ENCODE data around the gene UBE2QL1. TPM values are rescaled to one million over a fixed set of nuclear protein-coding genes. Genes with fewer than 3 reads are reported as not detected.

The UBE2QL1 gene
- total and polyA plus RNA-seq, 5 donors = 5.5 to 16.7 (median 13.5) TPM

DNA sequence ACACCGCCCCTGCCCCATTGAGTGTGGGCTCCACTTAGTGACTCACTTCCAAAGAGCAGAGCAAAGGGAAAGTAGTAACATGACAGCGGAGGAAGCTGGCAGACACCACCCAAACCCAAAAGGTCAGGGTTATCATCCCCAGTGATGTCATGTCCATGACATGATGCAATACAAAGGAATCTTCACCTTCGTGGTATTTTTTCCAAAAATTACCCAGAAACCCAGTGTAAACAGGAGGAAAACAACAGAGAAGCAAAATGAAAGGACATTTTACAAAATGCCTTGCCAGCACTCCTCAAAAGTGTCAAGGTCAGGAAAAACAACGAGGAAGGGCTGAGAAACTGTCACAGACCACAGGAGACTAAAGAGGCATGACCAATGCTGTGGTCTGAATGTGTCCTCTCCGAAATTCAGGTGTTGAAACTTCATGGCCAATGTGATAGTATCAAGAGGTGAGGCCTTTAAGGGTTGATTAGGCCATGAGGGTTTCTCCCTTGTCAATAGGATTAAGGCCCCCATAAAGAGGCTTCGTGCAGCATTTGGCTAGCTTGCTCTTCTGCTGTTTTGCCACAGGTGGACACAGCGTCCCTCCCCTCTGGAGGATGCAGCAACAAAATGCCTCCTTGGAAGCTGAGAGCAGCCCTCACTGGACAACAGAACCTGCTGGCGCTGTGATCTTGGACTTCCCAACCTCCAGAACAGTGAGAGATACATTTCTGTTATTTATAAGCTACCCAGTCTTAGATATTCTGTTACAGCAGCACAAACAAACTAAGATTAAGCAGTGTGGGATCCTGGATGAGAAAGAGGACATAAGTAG lies 39.8 kb upstream of the UBE2QL1 start:
- Histone ChIP-seq H3K27me3 (ENCODE audit: control insufficient read depth, insufficient read depth) (no peaks in the 10 kb centered on the region), H3K4me1 (ENCODE audit: control insufficient read depth, insufficient read depth, low read length) (no peaks in the 10 kb centered on the region), H3K27ac (ENCODE audit: low read length) (no peak overlapping the region), H3K4me3 (ENCODE audit: low read length) (no peak overlapping the region), H3K9me3 (ENCODE audit: control insufficient read depth, low read length) (peaks cover 3% of the 10 kb centered on the region)
- intact Hi-C loops (cut with DNase I) = no loop called here
- DNase-seq (no peak), ATAC-seq (no peak)
- WGBS = 72% methylated on average over 8 of the region's 8 CpGs

DNA sequence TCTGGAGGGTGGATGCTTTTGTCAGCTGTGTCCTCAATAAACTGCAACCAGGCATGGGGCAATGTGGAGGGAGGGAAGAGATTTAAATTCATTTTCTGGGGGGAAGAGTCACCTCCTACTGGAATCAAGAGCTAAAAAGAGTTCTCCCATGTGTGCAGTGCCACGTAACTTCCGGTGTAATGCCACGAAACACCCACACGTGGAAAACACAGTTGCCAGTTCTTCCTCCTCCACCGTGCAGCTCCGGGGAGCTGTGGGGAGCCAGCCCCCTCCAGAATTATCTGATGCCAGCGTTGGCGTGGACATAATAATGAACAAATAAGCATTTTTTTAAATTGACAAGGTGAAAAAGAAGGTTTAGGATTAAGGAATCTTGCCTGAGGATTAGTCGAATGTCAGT lies 38.2 kb upstream of the UBE2QL1 start:
- H3K9me3 ChIP-seq (ENCODE audit: control insufficient read depth, low read length) = peaks cover 3% of the 10 kb centered on the region
- H3K27me3 ChIP-seq (ENCODE audit: control insufficient read depth, insufficient read depth) = no peaks in the 10 kb centered on the region
- no peak for ATAC-seq
- no peak overlapping the region for H3K27ac ChIP-seq (ENCODE audit: low read length)
- WGBS = 83% methylated on average over 9 of the region's 9 CpGs
- H3K4me3 ChIP-seq (ENCODE audit: low read length) = no peak overlapping the region
- intact Hi-C loops (cut with DNase I) = no loop called here
- no peaks in the 10 kb centered on the region for H3K4me1 ChIP-seq (ENCODE audit: control insufficient read depth, insufficient read depth, low read length)
- DNase-seq = no peak

- no peak overlapping the region for H3K4me3 ChIP-seq (ENCODE audit: low read length)
- WGBS = 88% methylated on average over 15 of the region's 15 CpGs
- no peaks in the 10 kb centered on the region for H3K4me1 ChIP-seq (ENCODE audit: control insufficient read depth, insufficient read depth, low read length)
- DNase-seq (no peak), ATAC-seq (no peak)
- intact Hi-C loops (cut with DNase I) = no loop called here
- peaks cover 3% of the 10 kb centered on the region for H3K9me3 ChIP-seq (ENCODE audit: control insufficient read depth, low read length)
- H3K27me3 ChIP-seq (ENCODE audit: control insufficient read depth, insufficient read depth) = no peaks in the 10 kb centered on the region
- H3K27ac ChIP-seq (ENCODE audit: low read length) = no peak overlapping the region
Observed at GRCh38 chr5:6411141-6411540, 37.5 kb upstream of the UBE2QL1 start.

DNA sequence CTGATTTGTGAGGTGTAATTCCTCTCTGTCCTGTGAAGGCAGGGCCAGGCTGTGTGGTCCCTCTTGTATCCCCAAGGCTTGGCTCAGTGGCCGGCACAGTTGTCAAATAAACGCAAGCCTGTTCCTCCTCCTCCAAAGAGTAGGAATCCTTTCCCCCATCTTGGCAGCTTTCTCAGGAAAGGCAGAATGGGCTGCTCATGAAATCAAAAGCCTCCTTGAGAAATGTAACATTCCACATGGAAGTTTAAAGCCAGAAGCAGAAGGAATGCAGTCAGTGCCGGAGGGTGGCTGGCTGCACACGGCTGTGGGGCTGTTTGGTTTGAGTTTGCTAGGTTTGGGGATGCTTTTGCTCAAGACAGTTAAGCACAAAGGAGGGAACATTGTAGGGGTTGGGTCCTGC lies 35.8 kb upstream of the UBE2QL1 start:
- DNase-seq (no peak), ATAC-seq (no peak)
- no peak overlapping the region for H3K4me3 ChIP-seq (ENCODE audit: low read length)
- intact Hi-C loops (cut with DNase I) = no loop called here
- WGBS = 53% methylated on average over 4 of the region's 4 CpGs
- H3K9me3 ChIP-seq (ENCODE audit: control insufficient read depth, low read length) = peaks cover 2% of the 10 kb centered on the region
- no peak overlapping the region for H3K27ac ChIP-seq (ENCODE audit: low read length)
- no peaks in the 10 kb centered on the region for H3K4me1 ChIP-seq (ENCODE audit: control insufficient read depth, insufficient read depth, low read length)
- H3K27me3 ChIP-seq (ENCODE audit: control insufficient read depth, insufficient read depth) = no peaks in the 10 kb centered on the region

DNA sequence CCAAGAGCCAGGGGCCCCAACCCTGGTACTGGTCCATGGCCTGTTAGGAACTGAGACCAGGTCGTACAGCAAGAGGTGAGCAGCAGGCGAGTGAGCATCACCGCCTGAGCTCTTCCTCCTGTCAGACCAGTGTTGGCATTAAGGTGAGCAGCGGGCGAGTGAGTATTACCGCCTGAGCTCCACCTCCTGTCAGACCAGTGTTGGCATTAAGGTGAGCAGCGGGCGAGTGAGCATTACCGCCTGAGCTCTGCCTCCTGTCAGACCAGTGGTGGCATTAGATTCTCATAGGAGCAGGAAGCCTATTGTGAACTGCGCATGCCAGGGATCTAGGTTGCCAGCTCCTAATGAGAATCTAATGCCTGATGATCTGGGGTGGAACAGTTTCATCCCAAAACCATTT lies 31.0 kb upstream of the UBE2QL1 start:
- DNase-seq (no peak), ATAC-seq (no peak)
- H3K4me3 ChIP-seq (ENCODE audit: low read length) = no peak overlapping the region
- H3K27me3 ChIP-seq (ENCODE audit: control insufficient read depth, insufficient read depth) = no peaks in the 10 kb centered on the region
- 94% methylated on average over 10 of the region's 10 CpGs for WGBS
- intact Hi-C loops (cut with DNase I) = no loop called here
- peaks cover 4% of the 10 kb centered on the region for H3K9me3 ChIP-seq (ENCODE audit: control insufficient read depth, low read length)
- no peak overlapping the region for H3K27ac ChIP-seq (ENCODE audit: low read length)
- H3K4me1 ChIP-seq (ENCODE audit: control insufficient read depth, insufficient read depth, low read length) = no peaks in the 10 kb centered on the region

DNA sequence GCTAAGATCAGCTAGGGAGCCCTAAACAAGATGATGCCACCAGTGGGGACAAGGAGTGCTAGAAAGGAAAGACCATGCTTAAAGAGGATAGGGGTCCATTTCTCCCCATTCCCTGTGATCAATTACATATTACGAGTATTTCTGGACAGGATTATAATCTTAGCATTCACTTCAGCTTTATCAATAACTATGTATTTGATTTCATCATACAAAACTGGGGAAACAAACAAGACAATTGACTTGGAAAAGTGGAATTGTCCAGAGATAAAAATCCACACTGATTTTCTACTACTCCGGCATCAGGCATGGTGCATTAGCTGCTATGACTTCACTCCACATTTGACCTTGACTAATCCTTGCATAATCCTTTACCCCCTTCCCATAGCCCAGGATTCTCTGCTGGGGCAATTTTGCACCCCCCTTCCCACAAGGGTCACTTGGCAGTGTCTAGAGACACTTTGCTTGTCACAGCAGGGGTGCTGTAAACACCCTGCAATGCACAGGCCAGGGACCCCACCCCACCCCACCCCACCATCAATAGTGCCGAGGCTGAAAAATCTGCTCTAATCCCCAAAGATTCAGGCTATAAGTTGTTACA lies 29.9 kb upstream of the UBE2QL1 start:
- Histone ChIP-seq H3K9me3 (ENCODE audit: control insufficient read depth, low read length) (peaks cover 4% of the 10 kb centered on the region), H3K27me3 (ENCODE audit: control insufficient read depth, insufficient read depth) (no peaks in the 10 kb centered on the region), H3K4me1 (ENCODE audit: control insufficient read depth, insufficient read depth, low read length) (no peaks in the 10 kb centered on the region), H3K4me3 (ENCODE audit: low read length) (no peak overlapping the region), H3K27ac (ENCODE audit: low read length) (no peak overlapping the region)
- ATAC-seq (no peak), DNase-seq (no peak)
- 71% methylated on average over 3 of the region's 3 CpGs for WGBS
- intact Hi-C loops (cut with DNase I) = no loop called here

DNA sequence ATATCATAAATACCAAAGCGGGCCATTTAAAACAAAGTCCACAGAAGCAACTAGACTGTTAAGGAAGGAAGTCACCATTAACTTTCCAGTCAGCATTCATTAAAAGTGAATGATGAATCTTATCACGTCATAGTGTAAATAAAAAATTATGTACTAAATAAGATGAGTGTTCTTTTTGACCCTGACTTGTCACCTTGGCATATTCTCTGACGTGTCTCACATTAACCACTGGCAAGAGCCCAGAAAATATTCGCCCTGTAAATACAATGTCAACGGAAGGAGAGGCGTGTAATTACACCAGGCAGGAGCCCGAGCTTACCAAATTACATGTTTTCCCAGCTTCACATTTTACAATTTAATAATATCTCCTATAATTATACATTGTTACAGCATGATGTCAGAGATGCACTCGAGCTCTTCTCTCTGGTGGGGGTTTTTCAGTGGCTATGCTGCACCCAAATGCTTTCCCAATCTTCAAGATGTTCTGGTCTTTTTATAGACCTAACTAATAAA lies 29.3 kb upstream of the UBE2QL1 start:
- H3K27me3 ChIP-seq (ENCODE audit: control insufficient read depth, insufficient read depth) = no peaks in the 10 kb centered on the region
- intact Hi-C loops (cut with DNase I) = no loop called here
- H3K9me3 ChIP-seq (ENCODE audit: control insufficient read depth, low read length) = peaks cover 4% of the 10 kb centered on the region
- 33% methylated on average over 8 of the region's 8 CpGs for WGBS
- H3K27ac ChIP-seq (ENCODE audit: low read length) = no peak overlapping the region
- no peaks in the 10 kb centered on the region for H3K4me1 ChIP-seq (ENCODE audit: control insufficient read depth, insufficient read depth, low read length)
- no peak for ATAC-seq
- no peak for DNase-seq
- no peak overlapping the region for H3K4me3 ChIP-seq (ENCODE audit: low read length)

DNA sequence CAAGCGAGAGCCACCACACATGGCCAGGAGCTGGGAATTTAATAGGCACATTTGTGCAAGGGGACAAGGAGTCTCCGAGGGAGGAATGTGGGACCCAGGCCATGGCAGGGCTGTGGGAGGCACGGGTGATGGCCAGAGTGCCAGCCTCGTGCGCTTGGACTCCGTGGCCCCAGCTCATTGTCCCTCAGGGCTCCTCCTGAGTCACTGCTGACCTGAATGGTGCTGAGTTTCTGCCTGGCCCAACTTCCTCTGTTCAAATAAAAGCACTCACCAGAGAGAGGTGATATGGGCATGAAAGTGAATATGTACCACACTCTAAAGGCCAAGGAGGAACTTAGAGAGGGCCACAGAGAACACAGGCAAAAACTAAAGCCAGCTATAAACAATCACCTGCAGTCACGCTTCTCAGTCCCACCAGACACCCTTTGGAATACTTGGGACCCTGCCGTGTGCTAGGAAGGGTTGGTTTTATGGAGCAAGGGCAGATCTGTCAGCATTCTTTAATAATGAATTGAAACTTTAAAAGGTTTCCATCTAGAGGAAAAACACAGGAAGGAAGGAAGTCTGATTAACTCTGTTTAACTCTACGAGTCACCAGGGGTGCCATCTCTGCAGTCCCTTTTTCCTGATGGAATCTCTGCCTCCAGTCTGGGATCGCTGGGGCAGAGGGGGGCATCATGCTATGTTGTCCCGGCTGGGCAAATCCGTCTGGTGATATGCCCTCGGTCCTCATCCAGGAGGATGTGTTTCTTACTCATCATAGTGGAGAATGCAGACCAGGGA lies 25.1 kb upstream of the UBE2QL1 start:
- DNase-seq (no peak), ATAC-seq (peak in 1 of 2 donors; percentile 29)
- Histone ChIP-seq H3K9me3 (ENCODE audit: control insufficient read depth, low read length) (peaks cover 7% of the 10 kb centered on the region), H3K4me1 (ENCODE audit: control insufficient read depth, insufficient read depth, low read length) (no peaks in the 10 kb centered on the region), H3K4me3 (ENCODE audit: low read length) (no peak overlapping the region), H3K27ac (ENCODE audit: low read length) (no peak overlapping the region), H3K27me3 (ENCODE audit: control insufficient read depth, insufficient read depth) (no peaks in the 10 kb centered on the region)
- 66% methylated on average over 13 of the region's 13 CpGs for WGBS
- intact Hi-C loops (cut with DNase I) = no loop called here

DNA sequence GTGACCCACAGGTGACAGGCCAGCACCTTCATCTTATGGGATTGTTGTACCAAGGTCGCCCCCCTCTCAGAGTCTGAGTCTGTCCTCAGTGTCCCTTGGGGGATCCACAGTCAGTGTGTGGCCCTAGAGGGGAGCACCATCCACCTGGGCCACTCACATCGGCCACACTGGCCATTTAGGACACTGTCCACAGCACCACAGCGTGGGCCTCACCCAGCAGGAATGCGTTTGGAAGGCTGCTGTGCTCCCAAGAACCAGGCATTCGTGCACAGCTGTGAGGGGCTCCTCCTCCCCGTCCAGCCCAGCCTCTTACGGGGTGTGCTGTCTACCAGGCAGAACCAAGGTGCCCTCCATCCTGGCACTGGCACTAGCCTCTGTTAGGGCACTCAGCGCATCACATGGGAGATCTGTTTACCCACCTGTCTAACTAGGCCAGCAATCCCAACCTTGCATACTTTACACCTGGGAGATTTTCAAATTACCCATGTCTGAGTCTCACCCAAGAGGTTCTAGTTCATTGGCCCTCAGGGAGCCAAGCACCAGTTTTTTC lies 24.5 kb upstream of the UBE2QL1 start:
- Histone ChIP-seq H3K9me3 (ENCODE audit: control insufficient read depth, low read length) (peaks cover 7% of the 10 kb centered on the region), H3K27ac (ENCODE audit: low read length) (no peak overlapping the region), H3K27me3 (ENCODE audit: control insufficient read depth, insufficient read depth) (no peaks in the 10 kb centered on the region), H3K4me3 (ENCODE audit: low read length) (no peak overlapping the region), H3K4me1 (ENCODE audit: control insufficient read depth, insufficient read depth, low read length) (no peaks in the 10 kb centered on the region)
- intact Hi-C loops (cut with DNase I) = no loop called here
- WGBS = 78% methylated on average over 8 of the region's 8 CpGs
- ATAC-seq (peak in 1 of 2 donors; percentile 36), DNase-seq (no peak)

DNA sequence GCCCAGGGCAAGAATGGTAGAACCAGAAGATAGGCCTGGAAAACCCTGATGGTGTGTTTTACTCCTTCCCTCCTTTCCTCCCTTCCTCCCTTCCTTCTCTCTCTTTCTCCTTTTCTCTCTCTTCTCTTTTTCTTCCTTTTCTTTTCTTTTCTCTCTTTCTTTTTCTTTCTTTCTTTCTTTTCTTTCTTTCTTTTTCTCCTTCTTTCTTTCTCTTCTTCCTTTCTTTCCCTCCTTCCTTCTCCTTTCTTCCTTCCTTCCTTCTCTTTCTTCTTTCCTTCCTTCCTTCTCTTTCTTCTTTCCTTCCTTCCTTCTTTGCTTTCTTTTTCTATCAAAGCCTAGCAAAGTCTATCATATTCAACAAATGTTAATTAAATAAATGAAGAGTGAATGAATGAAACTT lies 24.0 kb upstream of the UBE2QL1 start:
- H3K27me3 ChIP-seq (ENCODE audit: control insufficient read depth, insufficient read depth) = no peaks in the 10 kb centered on the region
- no peaks in the 10 kb centered on the region for H3K4me1 ChIP-seq (ENCODE audit: control insufficient read depth, insufficient read depth, low read length)
- intact Hi-C loops (cut with DNase I) = no loop called here
- ATAC-seq (no peak), DNase-seq (no peak)
- peaks cover 7% of the 10 kb centered on the region for H3K9me3 ChIP-seq (ENCODE audit: control insufficient read depth, low read length)
- H3K4me3 ChIP-seq (ENCODE audit: low read length) = no peak overlapping the region
- H3K27ac ChIP-seq (ENCODE audit: low read length) = no peak overlapping the region

DNA sequence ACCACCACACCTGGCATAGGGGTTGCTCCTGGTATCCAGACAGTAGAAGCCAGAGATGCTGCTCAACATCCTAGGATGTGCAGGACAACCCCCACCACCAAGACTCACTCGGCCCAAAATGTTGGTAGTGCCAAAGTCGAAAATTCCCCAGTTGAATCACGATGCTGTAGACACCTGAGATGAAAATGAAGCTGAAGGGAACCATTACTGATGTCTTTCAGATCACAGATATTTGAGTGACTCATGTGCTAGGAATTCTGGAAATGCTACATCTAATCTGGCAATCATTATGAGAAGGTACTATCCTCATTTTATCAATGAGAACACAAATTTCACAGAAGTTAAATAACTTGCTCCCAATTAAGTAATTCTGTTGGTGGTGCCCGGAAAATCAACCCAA lies 21.0 kb upstream of the UBE2QL1 start:
- intact Hi-C loops (cut with DNase I) = no loop called here
- H3K27me3 ChIP-seq (ENCODE audit: control insufficient read depth, insufficient read depth) = no peaks in the 10 kb centered on the region
- DNase-seq (no peak), ATAC-seq (no peak)
- peaks cover 4% of the 10 kb centered on the region for H3K9me3 ChIP-seq (ENCODE audit: control insufficient read depth, low read length)
- no peak overlapping the region for H3K4me3 ChIP-seq (ENCODE audit: low read length)
- H3K27ac ChIP-seq (ENCODE audit: low read length) = no peak overlapping the region
- WGBS = 84% methylated on average over 4 of the region's 4 CpGs
- H3K4me1 ChIP-seq (ENCODE audit: control insufficient read depth, insufficient read depth, low read length) = peaks cover 3% of the 10 kb centered on the region

Measured in right cardiac atrium (tissue), 5 donors.